Astrocyte (in vitro differentiated cells and primary cell): ENCODE data around the gene FEZ2.

Experiments
- CTCF ChIP-seq: IDR thresholded peaks from 2 replicates; pipeline ENCODE4 v1.5.1; 2011; ENCODE audit warnings: low read depth, mild to moderate bottlenecking, inconsistent platforms, low read length, moderate library complexity; ENCODE audit not compliant: insufficient read depth
- EZH2 ChIP-seq: IDR thresholded peaks from 2 replicates; pipeline ENCODE4 v1.6.1; 2012; ENCODE audit warnings: mild to moderate bottlenecking, low read length, inconsistent platforms; ENCODE audit not compliant: insufficient read depth

GRCh38 chr2:36570416-36570815, 27.6 kb downstream of the FEZ2 start:
- TF ChIP-seq CTCF: no peak
- TF ChIP-seq EZH2: no peak
